IMR-90 (cell line): ENCODE data around the gene GALNT7. TPM values are rescaled to one million over a fixed set of nuclear protein-coding genes. Genes with fewer than 3 reads are reported as not detected.

Source experiments
- ATAC-seq: fragments of 200-7000 bp; cut with Tn5 transposase; 2 replicates; pipeline ENCODE4 v1.9.1; 2020; ENCODE audit warnings: low read depth, mild to moderate bottlenecking, moderate library complexity
- BruUV-seq: library from RNA; stranded (reverse); fragments of 400-500 nt; replicated peaks from 2 replicates; lab custom pipeline; 2021; lab: Mats Ljungman, UMichigan
- CTCF ChIA-PET: fragments of 300-600 bp; formaldehyde crosslinking; extraction: SDS; loops from one replicate; lab custom pipeline; 2021; ENCODE audit warnings: antibody characterized with exemption; lab: Yijun Ruan, JAX
- POLR2A ChIA-PET: fragments of 300-600 bp; sonication (Branson Sonifier 250); formaldehyde crosslinking; loops from one replicate; lab custom pipeline; 2022; ENCODE audit warnings: antibody characterized with exemption; ENCODE audit not compliant: unreplicated experiment; lab: Charles Lee
- DNase-seq: peaks from one replicate; pipeline ENCODE4 v3.0.0; 2013
- H2AFZ ChIP-seq: replicated peaks from 2 replicates; pipeline ENCODE3; 2013; ENCODE audit warnings: low read length, mild to moderate bottlenecking; ENCODE audit not compliant: poor library complexity
- H2AK5ac ChIP-seq: 2 replicates; pipeline ENCODE4 v1.6.1; 2013; ENCODE audit warnings: low read depth, low read length, inconsistent platforms
- H2AK9ac ChIP-seq: replicated peaks from 2 replicates; pipeline ENCODE3; 2013; ENCODE audit warnings: mild to moderate bottlenecking, low read depth, low read length, moderate library complexity; ENCODE audit not compliant: poor library complexity
- H2BK120ac ChIP-seq: 2 replicates; pipeline ENCODE4 v1.6.1; 2013; ENCODE audit warnings: low read depth, low read length, inconsistent platforms
- H2BK15ac ChIP-seq: 3 replicates; pipeline ENCODE4 v1.6.1; 2013; ENCODE audit warnings: low read depth, low read length, inconsistent platforms
- H2BK20ac ChIP-seq: 2 replicates; pipeline ENCODE4 v1.6.1; 2013; ENCODE audit warnings: low read depth, mild to moderate bottlenecking, inconsistent platforms, low read length, moderate library complexity
- H2BK5ac ChIP-seq: 2 replicates; pipeline ENCODE4 v1.6.1; 2013; ENCODE audit warnings: mild to moderate bottlenecking, low read depth, low read length, inconsistent platforms; ENCODE audit not compliant: poor library complexity, severe bottlenecking
- H3K14ac ChIP-seq: replicated peaks from 2 replicates; pipeline ENCODE4 v1.6.1; 2013; ENCODE audit warnings: low read depth, low read length, inconsistent platforms
- H3K18ac ChIP-seq: 2 replicates; pipeline ENCODE4 v1.6.1; 2013; ENCODE audit warnings: low read depth, low read length, control low read depth
- H3K23ac ChIP-seq: 2 replicates; pipeline ENCODE4 v1.6.1; 2013; ENCODE audit warnings: low read depth, low read length, inconsistent platforms
- H3K27ac ChIP-seq: 2 replicates; pipeline ENCODE4 v1.5.1; 2013; ENCODE audit warnings: mild to moderate bottlenecking, control low read depth, low read length; ENCODE audit not compliant: insufficient read depth
- H3K27me3 ChIP-seq: 2 replicates; pipeline ENCODE4 v1.6.1; 2013; ENCODE audit warnings: low read length; ENCODE audit not compliant: control insufficient read depth, insufficient read depth
- H3K36me3 ChIP-seq: 2 replicates; pipeline ENCODE4 v1.6.1; 2013; ENCODE audit warnings: low read length, mixed read lengths; ENCODE audit not compliant: control insufficient read depth, insufficient read depth
- H3K4ac ChIP-seq: 2 replicates; pipeline ENCODE4 v1.6.1; 2013; ENCODE audit warnings: low read depth, low read length, inconsistent platforms
- H3K4me1 ChIP-seq: 2 replicates; pipeline ENCODE4 v1.6.1; 2013; ENCODE audit warnings: low read length, mixed read lengths; ENCODE audit not compliant: control insufficient read depth, insufficient read depth
- H3K4me2 ChIP-seq: 2 replicates; pipeline ENCODE4 v1.6.1; 2013; ENCODE audit warnings: low read depth, mild to moderate bottlenecking, control low read depth, low read length, moderate library complexity
- H3K4me3 ChIP-seq: 2 replicates; pipeline ENCODE4 v1.5.1; 2013; ENCODE audit warnings: low read depth, mild to moderate bottlenecking, control low read depth, low read length, moderate library complexity; ENCODE audit not compliant: insufficient read depth
- H3K56ac ChIP-seq: 2 replicates; pipeline ENCODE4 v1.6.1; 2013; ENCODE audit warnings: low read length, inconsistent platforms; ENCODE audit not compliant: insufficient read depth; ENCODE audit errors: extremely low read depth
- H3K79me1 ChIP-seq, 2 experiments: 2 replicates each; pipeline ENCODE4 v1.6.1; 2013; ENCODE audit warnings: low read length in 2 of 2, inconsistent platforms in 1 of 2, low read depth in 1 of 2
- H3K9ac ChIP-seq: 2 replicates; pipeline ENCODE4 v1.6.1; 2013; ENCODE audit warnings: low read depth, low read length, control low read depth
- H3K9me1 ChIP-seq: 2 replicates; pipeline ENCODE4 v1.6.1; 2013; ENCODE audit warnings: low read length, inconsistent platforms; ENCODE audit not compliant: insufficient read depth
- H3K9me3 ChIP-seq: 2 replicates; pipeline ENCODE4 v1.6.1; 2013; ENCODE audit warnings: low read length; ENCODE audit not compliant: control insufficient read depth, insufficient read depth
- H4K20me1 ChIP-seq: 2 replicates; pipeline ENCODE4 v1.6.1; 2013; ENCODE audit warnings: low read length, inconsistent platforms; ENCODE audit not compliant: insufficient read depth
- H4K5ac ChIP-seq: 2 replicates; pipeline ENCODE4 v1.6.1; 2013; ENCODE audit warnings: mild to moderate bottlenecking, low read depth, low read length, control low read depth
- H4K8ac ChIP-seq, 2 experiments: 2 replicates each; pipeline ENCODE4 v1.6.1; 2013; ENCODE audit warnings: low read depth in 2 of 2, low read length in 2 of 2, control low read depth in 1 of 2, inconsistent platforms in 1 of 2
- H4K91ac ChIP-seq: 2 replicates; pipeline ENCODE4 v1.6.1; 2013; ENCODE audit warnings: low read depth, low read length, inconsistent platforms; ENCODE audit not compliant: insufficient read depth
- CEBPB ChIP-seq: IDR thresholded peaks from 2 replicates; pipeline ENCODE4 v1.6.1; 2012; ENCODE audit warnings: low read depth, low read length, improper control_type of control experiment
- CTCF ChIP-seq: conservative IDR thresholded peaks from 2 replicates; pipeline ENCODE4 v1.5.1; 2012; ENCODE audit warnings: mild to moderate bottlenecking, low read depth, low read length, improper control_type of control experiment
- RAD21 ChIP-seq: IDR thresholded peaks from 2 replicates; pipeline ENCODE4 v1.6.1; 2012; ENCODE audit warnings: low read length, improper control_type of control experiment
- dilution Hi-C: fragments of 300-500 bp; cut with HindIII; formaldehyde crosslinking; loops from one replicate; pipeline ENCODE4 v1.14.3; 2018; ENCODE audit warnings: low sequenced_read_pairs; ENCODE audit not compliant: unreplicated experiment
- in situ Hi-C: fragments of 300-500 bp; cut with MboI; formaldehyde crosslinking; loops from 3 replicates; pipeline ENCODE4 v1.14.3; 2019; ENCODE audit warnings: low sequenced_read_pairs, inconsistent platforms, mixed read lengths
- intact Hi-C: fragments of 100-400 bp; cut with micrococcal nuclease; formaldehyde crosslinking; loops from 2 replicates; pipeline ENCODE4 v1.10.0; 2022
- polyA plus RNA-seq, 3 experiments: library from polyadenylated mRNA; depleted of rRNA; stranded (reverse); fragments of >200 nt; gene quantifications; 2 replicates each; pipeline ENCODE4 v1.2.3, GENCODE V29; 2012; ENCODE audit warnings: low replicate concordance in 1 of 3
- total RNA-seq: library from RNA; depleted of rRNA; stranded (reverse); fragments of >200 nt; gene quantifications from 2 replicates; pipeline ENCODE4 v1.2.3, GENCODE V29; 2012

GALNT7 gene
- total and polyA plus RNA-seq, 2 of the 4 experiments (the other 2 are of a cell fraction), result 19.1 to 31.2 TPM

GRCh38 chr4:173284463-173284862, 115.9 kb downstream of the GALNT7 start:
- Histone ChIP-seq H3K27me3 (no peaks in the 10 kb centered on the region), H3K4ac (no peak overlapping the region), H2AK9ac (no peak overlapping the region), H3K4me1 (no peaks in the 10 kb centered on the region), H2BK5ac (no peak overlapping the region), H4K5ac (no peak overlapping the region), H3K9me1 (no peaks in the 10 kb centered on the region), H3K36me3 (no peaks in the 10 kb centered on the region), H3K9me3 (peaks cover 20% of the 10 kb centered on the region), H3K14ac (no peak overlapping the region), H2AFZ (no peak overlapping the region), H4K8ac (no peak overlapping the region), H2AK5ac (no peak overlapping the region), H3K79me1 (no peaks in the 10 kb centered on the region), H3K4me3 (no peak overlapping the region), H3K18ac (no peak overlapping the region), H3K27ac (no peak overlapping the region), H2BK15ac (no peak overlapping the region), H3K56ac (no peak overlapping the region), H3K4me2 (no peak overlapping the region), H4K91ac (no peak overlapping the region), H4K20me1 (no peaks in the 10 kb centered on the region; the same call in 1 of the 2 replicates), H3K23ac (no peak overlapping the region), H2BK120ac (no peak overlapping the region), H2BK20ac (no peak overlapping the region), H3K9ac (no peak overlapping the region)
- ATAC-seq (no peak), DNase-seq (no peak)
- POLR2A ChIA-PET, result no interaction called here
- no peak for TF ChIP-seq CEBPB
- TF ChIP-seq CTCF, result no peak
- TF ChIP-seq RAD21, result no peak
- in situ Hi-C loops (no loop called here), intact Hi-C loops (no loop called here), dilution Hi-C loops (no loop called here)
- CTCF ChIA-PET, result no interaction called here
- no TSS peak for BruUV-seq
